ENCODE results near the gene ZNF275. TPM values are rescaled to one million over a fixed set of nuclear protein-coding genes. Genes with fewer than 3 reads are reported as not detected.
A peak's percentile ranks its signal among the peaks of the same experiment; 100 is the strongest.
"Not testable (repeated sequence)": the region's sequence is repeated elsewhere in the genome, so short reads cannot be mapped to it uniquely, and the experiment has no call there.

The ZNF275 gene
- total RNA-seq, 1 experiment from 2014 or later: 13.4 TPM

- Histone ChIP-seq H3K4me3 (no peak overlapping the region), H3K36me3 (no peaks in the 10 kb centered on the region), H3K9me3 (replicated peaks) (no peaks in the 10 kb centered on the region), H3K27ac (no peak overlapping the region), H3K27me3 (no peaks in the 10 kb centered on the region), H3K4me1 (no peaks in the 10 kb centered on the region)
- no peak for DNase-seq
Observed at GRCh38 chrX:153310901-153311300, 23.1 kb upstream of the ZNF275 start.

GRCh38 chrX:153312041-153312440 is 21.9 kb upstream of the ZNF275 start:
- H3K4me3 ChIP-seq: no peak overlapping the region
- no peak overlapping the region for H3K27ac ChIP-seq
- H3K9me3 ChIP-seq (replicated peaks): no peaks in the 10 kb centered on the region
- DNase-seq: no peak
- no peaks in the 10 kb centered on the region for H3K4me1 ChIP-seq
- H3K36me3 ChIP-seq: no peaks in the 10 kb centered on the region
- H3K27me3 ChIP-seq: no peaks in the 10 kb centered on the region

- DNase-seq: no peak
- no peaks in the 10 kb centered on the region for H3K36me3 ChIP-seq
- no peak overlapping the region for H3K27ac ChIP-seq
- H3K4me3 ChIP-seq: no peak overlapping the region
- no peaks in the 10 kb centered on the region for H3K9me3 ChIP-seq (replicated peaks)
- no peaks in the 10 kb centered on the region for H3K27me3 ChIP-seq
- H3K4me1 ChIP-seq: no peaks in the 10 kb centered on the region
Observed at GRCh38 chrX:153312842-153313241, 21.1 kb upstream of the ZNF275 start.

- no peak for DNase-seq
- Histone ChIP-seq H3K4me1 (no peaks in the 10 kb centered on the region), H3K4me3 (no peak overlapping the region), H3K9me3 (replicated peaks) (no peaks in the 10 kb centered on the region), H3K27me3 (no peaks in the 10 kb centered on the region), H3K27ac (no peak overlapping the region), H3K36me3 (no peaks in the 10 kb centered on the region)
Observed at GRCh38 chrX:153317306-153317705, 16.6 kb upstream of the ZNF275 start.

GRCh38 chrX:153317996-153318722 is 15.8 kb upstream of the ZNF275 start:
- H3K27me3 ChIP-seq: no peaks in the 10 kb centered on the region
- no peak overlapping the region for H3K4me3 ChIP-seq
- no peak for DNase-seq
- H3K9me3 ChIP-seq (replicated peaks): no peaks in the 10 kb centered on the region
- no peaks in the 10 kb centered on the region for H3K4me1 ChIP-seq
- no peaks in the 10 kb centered on the region for H3K36me3 ChIP-seq
- H3K27ac ChIP-seq: no peak overlapping the region

GRCh38 chrX:153318811-153319210 is 15.1 kb upstream of the ZNF275 start:
- H3K36me3 ChIP-seq: no peaks in the 10 kb centered on the region
- H3K27me3 ChIP-seq: no peaks in the 10 kb centered on the region
- DNase-seq: no peak
- no peak overlapping the region for H3K27ac ChIP-seq
- H3K4me1 ChIP-seq: no peaks in the 10 kb centered on the region
- H3K9me3 ChIP-seq (replicated peaks): no peaks in the 10 kb centered on the region
- H3K4me3 ChIP-seq: no peak overlapping the region

GRCh38 chrX:153319295-153320046 is 14.5 kb upstream of the ZNF275 start:
- H3K27me3 ChIP-seq: no peaks in the 10 kb centered on the region
- H3K36me3 ChIP-seq: no peaks in the 10 kb centered on the region
- no peak overlapping the region for H3K27ac ChIP-seq
- DNase-seq: no peak
- H3K4me3 ChIP-seq: no peak overlapping the region
- no peaks in the 10 kb centered on the region for H3K4me1 ChIP-seq
- no peaks in the 10 kb centered on the region for H3K9me3 ChIP-seq (replicated peaks)

- not testable (repeated sequence) for H3K27ac ChIP-seq; H3K4me1 ChIP-seq; DNase-seq; H3K4me3 ChIP-seq; H3K36me3 ChIP-seq; H3K27me3 ChIP-seq; H3K9me3 ChIP-seq (replicated peaks)
Observed at GRCh38 chrX:153320047-153320443, 13.9 kb upstream of the ZNF275 start.

GRCh38 chrX:153320555-153321184 is 13.3 kb upstream of the ZNF275 start:
- Histone ChIP-seq H3K27ac (no peak overlapping the region), H3K36me3 (no peaks in the 10 kb centered on the region), H3K9me3 (replicated peaks) (no peaks in the 10 kb centered on the region), H3K27me3 (no peaks in the 10 kb centered on the region), H3K4me1 (no peaks in the 10 kb centered on the region), H3K4me3 (no peak overlapping the region)
- DNase-seq: no peak

GRCh38 chrX:153321381-153322124 is 12.4 kb upstream of the ZNF275 start, which contains the start of gene PNMA6F:
Gene PNMA6F (minus strand): TSS chrX:153321767. CDS start chrX:153320674, 1,093 bp downstream.
- Histone ChIP-seq H3K27me3 (no peaks in the 10 kb centered on the region), H3K9me3 (replicated peaks) (no peaks in the 10 kb centered on the region), H3K4me1 (no peaks in the 10 kb centered on the region), H3K4me3 (no peak within 1 kb of the TSS), H3K27ac (no peak within 1 kb of the TSS), H3K36me3 (no peaks in the 10 kb centered on the region)
- no peak for DNase-seq

GRCh38 chrX:153327561-153327960 is 6.4 kb upstream of the ZNF275 start:
- no peaks in the 10 kb centered on the region for H3K9me3 ChIP-seq (replicated peaks)
- H3K4me3 ChIP-seq: no peak overlapping the region
- H3K27ac ChIP-seq: no peak overlapping the region
- no peaks in the 10 kb centered on the region for H3K27me3 ChIP-seq
- no peak for DNase-seq
- H3K4me1 ChIP-seq: no peaks in the 10 kb centered on the region
- no peaks in the 10 kb centered on the region for H3K36me3 ChIP-seq

GRCh38 chrX:153333266-153333665 is 687 bp upstream of the ZNF275 start:
- no peaks in the 10 kb centered on the region for H3K36me3 ChIP-seq
- no peaks in the 10 kb centered on the region for H3K9me3 ChIP-seq (replicated peaks)
- no peaks in the 10 kb centered on the region for H3K27me3 ChIP-seq
- H3K4me1 ChIP-seq: no peaks in the 10 kb centered on the region
- H3K27ac ChIP-seq: no peak overlapping the region
- H3K4me3 ChIP-seq: peak overlapping the region; percentile 86
- no peak for DNase-seq

GRCh38 chrX:153334654-153335295 is 822 bp downstream of the ZNF275 start:
- no peak for DNase-seq
- Histone ChIP-seq H3K9me3 (replicated peaks) (no peaks in the 10 kb centered on the region), H3K27ac (peak overlapping the region; percentile 37), H3K36me3 (no peaks in the 10 kb centered on the region), H3K4me1 (no peaks in the 10 kb centered on the region), H3K27me3 (no peaks in the 10 kb centered on the region), H3K4me3 (peak overlapping the region; percentile 86)

GRCh38 chrX:153336121-153336894 is 2.4 kb downstream of the ZNF275 start:
- no peak overlapping the region for H3K4me3 ChIP-seq
- H3K4me1 ChIP-seq: no peaks in the 10 kb centered on the region
- H3K9me3 ChIP-seq (replicated peaks): no peaks in the 10 kb centered on the region
- no peaks in the 10 kb centered on the region for H3K27me3 ChIP-seq
- no peak for DNase-seq
- no peak overlapping the region for H3K27ac ChIP-seq
- H3K36me3 ChIP-seq: peaks cover 2% of the 10 kb centered on the region; the same call in 1 of the 2 replicates
